ENCODE data around the gene CEP68.

Gene CEP68

GRCh38 chr2:65057391-65058052, 1.3 kb downstream of the CEP68 start:
- DNase-seq (ENCODE audit: low read depth) = no peak

- DNase-seq (ENCODE audit: low read depth) = no peak
Observed at GRCh38 chr2:65059071-65059470, 2.9 kb downstream of the CEP68 start.

- no peak for DNase-seq (ENCODE audit: low read depth)
Observed at GRCh38 chr2:65061146-65061909, 5.1 kb downstream of the CEP68 start.

- no peak for DNase-seq (ENCODE audit: low read depth)
Observed at GRCh38 chr2:65061910-65062339, 5.7 kb downstream of the CEP68 start.

GRCh38 chr2:65062843-65063825, 6.9 kb downstream of the CEP68 start:
- no peak for DNase-seq (ENCODE audit: low read depth)

- DNase-seq (ENCODE audit: low read depth) = no peak
Observed at GRCh38 chr2:65064728-65065552, 8.7 kb downstream of the CEP68 start.

- DNase-seq (ENCODE audit: low read depth) = no peak
Observed at GRCh38 chr2:65067806-65068553, 11.8 kb downstream of the CEP68 start.

- no peak for DNase-seq (ENCODE audit: low read depth)
Observed at GRCh38 chr2:65069439-65069824, 13.2 kb downstream of the CEP68 start.

- DNase-seq (ENCODE audit: low read depth) = no peak
Observed at GRCh38 chr2:65070172-65070830, 14.1 kb downstream of the CEP68 start.

- no peak for DNase-seq (ENCODE audit: low read depth)
Observed at GRCh38 chr2:65070856-65071255, 14.6 kb downstream of the CEP68 start.

- DNase-seq (ENCODE audit: low read depth) = no peak
Observed at GRCh38 chr2:65071499-65072180, 15.4 kb downstream of the CEP68 start.

GRCh38 chr2:65072181-65072970, 16.2 kb downstream of the CEP68 start:
- no peak for DNase-seq (ENCODE audit: low read depth)

- DNase-seq (ENCODE audit: low read depth) = no peak
Observed at GRCh38 chr2:65073879-65074565, 17.8 kb downstream of the CEP68 start.

GRCh38 chr2:65075176-65075575, 19.0 kb downstream of the CEP68 start:
- DNase-seq (ENCODE audit: low read depth) = no peak

GRCh38 chr2:65075605-65076344, 19.6 kb downstream of the CEP68 start:
- no peak for DNase-seq (ENCODE audit: low read depth)

- DNase-seq (ENCODE audit: low read depth) = no peak
Observed at GRCh38 chr2:65076345-65076710, 20.1 kb downstream of the CEP68 start.

GRCh38 chr2:65077898-65078297, 21.7 kb downstream of the CEP68 start:
- no peak for DNase-seq (ENCODE audit: low read depth)

GRCh38 chr2:65079017-65079416, 22.8 kb downstream of the CEP68 start:
- no peak for DNase-seq (ENCODE audit: low read depth)
